SKM-1 treated with dmso at 0.1 percent for 144 hours (cell line): ENCODE data around the gene CAMK1D.
"Not testable (repeated sequence)": the region's sequence is repeated elsewhere in the genome, so short reads cannot be mapped to it uniquely, and the experiment has no call there.

Source experiments
- DNase-seq: peaks from one replicate; lab custom pipeline; 2025; ENCODE audit not compliant: unreplicated experiment; lab: John Stamatoyannopoulos, UW

Gene CAMK1D

GRCh38 chr10:12490963-12491362 lies 141.6 kb downstream of the CAMK1D start:
- DNase-seq: no peak

GRCh38 chr10:12491491-12491890 lies 142.1 kb downstream of the CAMK1D start:
- DNase-seq: no peak

GRCh38 chr10:12492016-12492415 lies 142.7 kb downstream of the CAMK1D start:
- no peak for DNase-seq

GRCh38 chr10:12497046-12497445 lies 147.7 kb downstream of the CAMK1D start:
- not testable (repeated sequence) for DNase-seq

GRCh38 chr10:12499076-12499986 lies 150.0 kb downstream of the CAMK1D start:
- DNase-seq: no peak

- DNase-seq: peak; percentile 39
Observed at GRCh38 chr10:12500381-12501303, 151.3 kb downstream of the CAMK1D start.

GRCh38 chr10:12501324-12501723 lies 152.0 kb downstream of the CAMK1D start:
- DNase-seq: no peak

- DNase-seq: no peak
Observed at GRCh38 chr10:12501841-12502525, 152.6 kb downstream of the CAMK1D start.

- no peak for DNase-seq
Observed at GRCh38 chr10:12502526-12503274, 153.4 kb downstream of the CAMK1D start.

GRCh38 chr10:12503311-12503710 lies 154.0 kb downstream of the CAMK1D start:
- no peak for DNase-seq

GRCh38 chr10:12504176-12504575 lies 154.8 kb downstream of the CAMK1D start:
- no peak for DNase-seq

GRCh38 chr10:12504628-12505027 lies 155.3 kb downstream of the CAMK1D start:
- DNase-seq: no peak

- DNase-seq: no peak
Observed at GRCh38 chr10:12505683-12506082, 156.3 kb downstream of the CAMK1D start.

GRCh38 chr10:12507165-12507850 lies 158.0 kb downstream of the CAMK1D start:
- no peak for DNase-seq

GRCh38 chr10:12508165-12508564 lies 158.8 kb downstream of the CAMK1D start:
- DNase-seq: no peak

- no peak for DNase-seq
Observed at GRCh38 chr10:12509016-12509793, 159.9 kb downstream of the CAMK1D start.

- DNase-seq: no peak
Observed at GRCh38 chr10:12509794-12510100, 160.4 kb downstream of the CAMK1D start.

- no peak for DNase-seq
Observed at GRCh38 chr10:12510501-12510941, 161.2 kb downstream of the CAMK1D start.

GRCh38 chr10:12510984-12511383 lies 161.6 kb downstream of the CAMK1D start:
- DNase-seq: no peak
